HEK293 (cell line): Measurements from ENCODE around the gene R3HDM2.

ENCODE experiments used
- CTCF ChIA-PET: fragments of 350-600 bp; formaldehyde crosslinking; extraction: SDS; loops from one replicate; lab custom pipeline; 2021; ENCODE audit warnings: antibody characterized with exemption; lab: Yijun Ruan, JAX
- POLR2A ChIA-PET: fragments of 300-600 bp; formaldehyde crosslinking; extraction: SDS; loops from one replicate; lab custom pipeline; 2020; ENCODE audit warnings: antibody characterized with exemption, inconsistent platforms; lab: Yijun Ruan, JAX
- H3K27ac ChIP-seq: fragments of 200-500 bp; sonication (Bioruptor generic); 2 replicates; pipeline ENCODE4 v1.5.1; 2014; ENCODE audit warnings: low read depth, low read length, control low read depth, inconsistent platforms; ENCODE audit errors: extremely low read depth
- H3K36me3 ChIP-seq, 2 experiments: fragments of 200-500 bp in 1 of 2; sonication (Bioruptor generic) in 1 of 2; 1 replicate in 1 of 2; 2 replicates in 1 of 2; pipeline ENCODE4 v1.5.1; 2014 to 2017; ENCODE audit warnings: inconsistent platforms in 2 of 2, low read length in 2 of 2; ENCODE audit not compliant: control insufficient read depth in 2 of 2, insufficient read depth in 1 of 2
- H3K4me1 ChIP-seq: fragments of 200-500 bp; sonication (Bioruptor generic); 2 replicates; pipeline ENCODE4 v1.5.1; 2014; ENCODE audit warnings: mild to moderate bottlenecking, low read length, inconsistent platforms; ENCODE audit not compliant: control insufficient read depth, insufficient read depth
- H3K4me3 ChIP-seq: 2 replicates; pipeline ENCODE4 v1.5.1; 2011; ENCODE audit warnings: low read depth, mild to moderate bottlenecking, control low read depth, low read length, moderate library complexity
- H3K9me3 ChIP-seq: fragments of 200-500 bp; sonication (Bioruptor generic); 2 replicates; pipeline ENCODE4 v1.5.1; 2014; ENCODE audit warnings: low read depth, low read length, inconsistent platforms; ENCODE audit not compliant: control insufficient read depth, insufficient read depth
- EGR2 ChIP-seq: fragments of 450-650 bp; formaldehyde crosslinking; IDR thresholded peaks from 2 replicates; pipeline ENCODE4 v1.5.1; 2016; ENCODE audit warnings: low read depth, missing biosample characterization, missing genetic modification characterization
- GLIS2 ChIP-seq: fragments of 450-650 bp; formaldehyde crosslinking; IDR thresholded peaks from 2 replicates; pipeline ENCODE4 v1.5.1; 2016; ENCODE audit warnings: missing biosample characterization, missing genetic modification characterization
- KLF1 ChIP-seq: fragments of 450-650 bp; formaldehyde crosslinking; IDR thresholded peaks from 2 replicates; pipeline ENCODE4 v1.5.1; 2016; ENCODE audit warnings: missing biosample characterization, missing genetic modification characterization
- SCRT1 ChIP-seq: fragments of 450-650 bp; formaldehyde crosslinking; IDR thresholded peaks from 2 replicates; pipeline ENCODE4 v1.5.1; 2016; ENCODE audit warnings: missing biosample characterization, missing genetic modification characterization, borderline replicate concordance
- SP2 ChIP-seq: fragments of 450-650 bp; formaldehyde crosslinking; IDR thresholded peaks from 2 replicates; pipeline ENCODE4 v1.5.1; 2016; ENCODE audit warnings: missing biosample characterization, missing genetic modification characterization
- WT1 ChIP-seq: fragments of 450-650 bp; formaldehyde crosslinking; IDR thresholded peaks from 2 replicates; pipeline ENCODE4 v1.5.1; 2016; ENCODE audit warnings: missing biosample characterization, missing genetic modification characterization
- ZBTB17 ChIP-seq: fragments of 450-650 bp; formaldehyde crosslinking; IDR thresholded peaks from 2 replicates; pipeline ENCODE4 v1.5.1; 2016; ENCODE audit warnings: missing biosample characterization, missing genetic modification characterization
- ZFHX2 ChIP-seq: fragments of 450-650 bp; formaldehyde crosslinking; conservative IDR thresholded peaks from 2 replicates; pipeline ENCODE4 v1.5.1; 2016; ENCODE audit warnings: missing biosample characterization, missing genetic modification characterization
- ZNF341 ChIP-seq: fragments of 450-650 bp; formaldehyde crosslinking; IDR thresholded peaks from 2 replicates; pipeline ENCODE4; 2016; ENCODE audit warnings: low read depth, missing biosample characterization, missing genetic modification characterization
- ZNF416 ChIP-seq: fragments of 450-650 bp; formaldehyde crosslinking; IDR thresholded peaks from 2 replicates; pipeline ENCODE4 v1.5.1; 2016; ENCODE audit warnings: missing biosample characterization, missing genetic modification characterization
- ZNF433 ChIP-seq: fragments of 450-650 bp; formaldehyde crosslinking; IDR thresholded peaks from 2 replicates; pipeline ENCODE4 v1.5.1; 2016; ENCODE audit warnings: missing biosample characterization, missing genetic modification characterization, low read depth
- ZNF621 ChIP-seq: fragments of 450-650 bp; formaldehyde crosslinking; IDR thresholded peaks from 2 replicates; pipeline ENCODE4 v1.5.1; 2017; ENCODE audit warnings: missing biosample characterization, missing genetic modification characterization
- ZNF654 ChIP-seq: fragments of 450-650 bp; formaldehyde crosslinking; IDR thresholded peaks from 2 replicates; pipeline ENCODE4 v1.5.1; 2016; ENCODE audit warnings: low read depth, missing biosample characterization, missing genetic modification characterization
- ZNF768 ChIP-seq: fragments of 450-650 bp; formaldehyde crosslinking; IDR thresholded peaks from 2 replicates; pipeline ENCODE4 v1.5.1; 2018; ENCODE audit warnings: missing biosample characterization, mild to moderate bottlenecking, missing genetic modification characterization
- ZNF776 ChIP-seq: fragments of 450-650 bp; formaldehyde crosslinking; IDR thresholded peaks from 2 replicates; pipeline ENCODE4 v1.5.0; 2017; ENCODE audit warnings: missing biosample characterization, missing genetic modification characterization, borderline replicate concordance
- ZNF791 ChIP-seq: fragments of 450-650 bp; formaldehyde crosslinking; IDR thresholded peaks from 2 replicates; pipeline ENCODE4 v1.5.1; 2016; ENCODE audit warnings: missing biosample characterization, missing genetic modification characterization
- ZSCAN23 ChIP-seq: fragments of 450-650 bp; formaldehyde crosslinking; IDR thresholded peaks from 2 replicates; pipeline ENCODE4 v1.5.1; 2016; ENCODE audit warnings: missing biosample characterization, missing genetic modification characterization
- TF ChIP-seq, protein P1 (sequence below): fragments of 450-650 bp; formaldehyde crosslinking; IDR thresholded peaks from 2 replicates; pipeline ENCODE4 v1.5.1; 2016; ENCODE audit warnings: missing biosample characterization, missing genetic modification characterization
- TF ChIP-seq, protein P2 (sequence below): fragments of 450-650 bp; formaldehyde crosslinking; IDR thresholded peaks from 2 replicates; pipeline ENCODE4 v1.5.1; 2017; ENCODE audit warnings: missing biosample characterization, missing genetic modification characterization
- TF ChIP-seq, protein P3 (sequence below): fragments of 450-650 bp; formaldehyde crosslinking; IDR thresholded peaks from 2 replicates; pipeline ENCODE4 v1.5.1; 2016; ENCODE audit warnings: missing biosample characterization, missing genetic modification characterization
- TF ChIP-seq, protein P4 (sequence below): fragments of 450-650 bp; formaldehyde crosslinking; IDR thresholded peaks from 2 replicates; pipeline ENCODE4 v1.5.1; 2016; ENCODE audit warnings: missing biosample characterization, missing genetic modification characterization
- TF ChIP-seq, protein P5 (sequence below): fragments of 450-650 bp; formaldehyde crosslinking; IDR thresholded peaks from 2 replicates; pipeline ENCODE4 v1.5.1; 2016; ENCODE audit warnings: missing biosample characterization, missing genetic modification characterization
- TF ChIP-seq, protein P6 (sequence below): sonication (generic); formaldehyde crosslinking; IDR thresholded peaks from 2 replicates; pipeline ENCODE4 v1.8.1; 2022; ENCODE audit warnings: mild to moderate bottlenecking, moderate library complexity, missing genetic modification reagents

The R3HDM2 gene

DNA sequence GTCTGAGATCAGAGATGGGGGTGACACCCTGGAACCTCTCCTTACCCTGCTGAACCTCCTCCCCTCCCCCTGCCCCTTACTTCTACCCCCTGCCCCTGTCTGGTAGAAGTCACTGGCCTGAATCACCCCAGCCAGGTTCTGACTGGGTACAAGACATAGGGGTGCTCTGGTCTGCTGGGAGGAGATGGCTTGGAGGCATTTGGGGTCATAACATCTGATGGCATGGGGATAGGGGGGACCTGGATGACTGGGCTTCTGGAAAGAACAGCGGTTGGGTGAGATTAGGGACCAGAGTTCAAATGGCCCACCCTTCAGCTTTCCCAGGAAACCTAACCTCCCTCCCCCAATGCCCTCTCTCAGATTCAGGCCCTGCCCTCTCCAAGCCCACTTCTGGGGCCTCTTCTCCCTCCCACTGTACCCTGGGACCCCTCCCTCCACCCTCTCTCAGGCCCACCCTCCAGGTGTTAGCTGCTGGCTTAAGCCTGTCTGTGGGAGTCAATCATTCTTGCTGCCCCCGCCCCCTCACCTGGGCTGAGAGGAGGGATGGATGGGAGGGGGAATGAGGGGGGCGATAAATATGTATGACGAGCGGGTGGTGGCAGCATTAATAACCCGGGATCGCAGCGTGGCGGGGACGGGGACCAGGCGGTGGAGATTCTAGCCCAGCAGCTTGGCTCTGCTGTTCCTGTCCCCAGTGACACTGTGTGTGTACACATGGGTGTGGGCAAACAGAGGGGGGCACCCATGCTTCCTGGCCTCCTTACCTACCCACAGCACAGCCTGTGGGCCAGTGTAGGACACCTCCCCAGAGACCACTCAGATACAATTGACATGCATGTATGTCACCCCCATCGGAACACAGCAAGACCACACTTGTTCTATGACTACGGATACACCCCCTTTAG, 208.3 kb downstream of the R3HDM2 start (continued):
- TF ChIP-seq ZNF776 (tag by site-specific recombination) = no peak
- peak; percentile 22; the same call in 1 of the 2 replicates for TF ChIP-seq KLF1
- TF ChIP-seq, protein P1, sequence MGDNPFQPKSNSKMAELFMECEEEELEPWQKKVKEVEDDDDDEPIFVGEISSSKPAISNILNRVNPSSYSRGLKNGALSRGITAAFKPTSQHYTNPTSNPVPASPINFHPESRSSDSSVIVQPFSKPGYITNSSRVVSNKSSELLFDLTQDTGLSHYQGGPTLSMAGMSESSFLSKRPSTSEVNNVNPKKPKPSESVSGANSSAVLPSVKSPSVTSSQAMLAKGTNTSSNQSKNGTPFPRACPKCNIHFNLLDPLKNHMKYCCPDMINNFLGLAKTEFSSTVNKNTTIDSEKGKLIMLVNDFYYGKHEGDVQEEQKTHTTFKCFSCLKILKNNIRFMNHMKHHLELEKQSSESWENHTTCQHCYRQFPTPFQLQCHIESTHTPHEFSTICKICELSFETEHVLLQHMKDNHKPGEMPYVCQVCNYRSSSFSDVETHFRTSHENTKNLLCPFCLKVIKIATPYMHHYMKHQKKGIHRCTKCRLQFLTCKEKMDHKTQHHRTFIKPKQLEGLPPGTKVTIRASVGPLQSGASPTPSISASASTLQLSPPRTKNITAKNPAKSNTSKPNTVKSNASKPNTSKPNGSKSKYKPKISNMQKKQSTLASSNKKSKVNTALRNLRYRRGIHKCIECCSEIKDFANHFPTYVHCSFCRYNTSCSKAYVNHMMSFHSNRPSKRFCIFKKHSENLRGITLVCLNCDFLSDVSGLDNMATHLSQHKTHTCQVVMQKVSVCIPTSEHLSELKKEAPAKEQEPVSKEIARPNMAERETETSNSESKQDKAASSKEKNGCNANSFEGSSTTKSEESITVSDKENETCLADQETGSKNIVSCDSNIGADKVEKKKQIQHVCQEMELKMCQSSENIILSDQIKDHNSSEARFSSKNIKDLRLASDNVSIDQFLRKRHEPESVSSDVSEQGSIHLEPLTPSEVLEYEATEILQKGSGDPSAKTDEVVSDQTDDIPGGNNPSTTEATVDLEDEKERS (tag by site-specific recombination) = no peak
- no peak for TF ChIP-seq ZNF433 (tag by site-specific recombination)
- no peak for TF ChIP-seq ZSCAN23 (tag by site-specific recombination)
- no peak for TF ChIP-seq ZNF621 (tag by site-specific recombination)
- peak; percentile 27 for TF ChIP-seq SP2 (tag by site-specific recombination)
- TF ChIP-seq SCRT1 = no peak
- TF ChIP-seq, protein P2, sequence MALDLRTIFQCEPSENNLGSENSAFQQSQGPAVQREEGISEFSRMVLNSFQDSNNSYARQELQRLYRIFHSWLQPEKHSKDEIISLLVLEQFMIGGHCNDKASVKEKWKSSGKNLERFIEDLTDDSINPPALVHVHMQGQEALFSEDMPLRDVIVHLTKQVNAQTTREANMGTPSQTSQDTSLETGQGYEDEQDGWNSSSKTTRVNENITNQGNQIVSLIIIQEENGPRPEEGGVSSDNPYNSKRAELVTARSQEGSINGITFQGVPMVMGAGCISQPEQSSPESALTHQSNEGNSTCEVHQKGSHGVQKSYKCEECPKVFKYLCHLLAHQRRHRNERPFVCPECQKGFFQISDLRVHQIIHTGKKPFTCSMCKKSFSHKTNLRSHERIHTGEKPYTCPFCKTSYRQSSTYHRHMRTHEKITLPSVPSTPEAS (tag by site-specific recombination) = no peak
- no peak for TF ChIP-seq ZNF768 (tag by site-specific recombination)
- TF ChIP-seq ZNF654 (tag by site-specific recombination) = no peak
- TF ChIP-seq, protein P3, sequence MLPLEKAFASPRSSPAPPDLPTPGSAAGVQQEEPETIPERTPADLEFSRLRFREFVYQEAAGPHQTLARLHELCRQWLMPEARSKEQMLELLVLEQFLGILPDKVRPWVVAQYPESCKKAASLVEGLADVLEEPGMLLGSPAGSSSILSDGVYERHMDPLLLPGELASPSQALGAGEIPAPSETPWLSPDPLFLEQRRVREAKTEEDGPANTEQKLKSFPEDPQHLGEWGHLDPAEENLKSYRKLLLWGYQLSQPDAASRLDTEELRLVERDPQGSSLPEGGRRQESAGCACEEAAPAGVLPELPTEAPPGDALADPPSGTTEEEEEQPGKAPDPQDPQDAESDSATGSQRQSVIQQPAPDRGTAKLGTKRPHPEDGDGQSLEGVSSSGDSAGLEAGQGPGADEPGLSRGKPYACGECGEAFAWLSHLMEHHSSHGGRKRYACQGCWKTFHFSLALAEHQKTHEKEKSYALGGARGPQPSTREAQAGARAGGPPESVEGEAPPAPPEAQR (tag by site-specific recombination) = no peak

DNA sequence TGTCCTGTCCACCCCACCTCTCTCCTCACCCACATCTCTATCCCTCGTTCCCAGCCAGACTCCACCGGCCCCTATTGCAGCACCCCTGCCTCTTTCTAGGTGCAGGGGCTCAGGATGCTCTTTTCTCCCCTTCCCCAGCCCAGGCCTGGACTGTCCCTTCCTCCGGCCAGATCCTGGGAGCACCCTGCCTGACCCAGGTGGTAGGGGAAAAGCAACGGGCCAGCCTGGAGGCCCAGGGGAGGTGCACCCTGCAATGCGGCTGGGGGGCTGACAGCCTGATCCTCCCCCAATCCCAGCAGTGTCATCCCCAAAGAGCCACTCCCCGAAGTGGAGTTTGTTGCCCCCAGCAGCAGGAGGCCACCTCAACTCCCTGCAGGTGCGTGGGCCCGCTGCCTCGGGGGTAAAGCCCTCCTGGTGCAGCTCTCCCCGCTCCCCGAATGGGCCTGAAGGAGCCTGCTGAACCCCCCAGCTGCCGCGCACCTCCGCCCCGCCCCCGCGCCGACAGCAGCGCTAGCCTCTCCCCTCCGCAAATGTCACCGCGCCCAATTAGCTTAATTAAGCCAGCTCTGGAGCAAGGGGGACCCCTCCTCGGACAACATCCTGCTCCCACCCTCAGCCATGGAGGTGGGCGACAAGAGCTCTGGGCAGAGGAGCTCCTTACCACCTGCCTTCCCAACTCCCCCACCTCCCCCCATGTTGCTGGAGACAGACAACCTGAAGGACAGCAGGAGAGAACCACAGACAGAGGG, 209.5 kb downstream of the R3HDM2 start:
- no peak overlapping the region for H3K4me3 ChIP-seq
- H3K9me3 ChIP-seq = no peaks in the 10 kb centered on the region
- no peak overlapping the region for H3K27ac ChIP-seq
- no peaks in the 10 kb centered on the region for H3K36me3 ChIP-seq
- CTCF ChIA-PET = interaction anchor here (2.0 to 13.7 kb wide), 2 partner anchors 8 to 19 kb away, joined by 7 to 192 read pairs; a partner anchor contains a TSS
- POLR2A ChIA-PET = interaction anchor here (0.8 to 1.2 kb wide), 2 partner anchors 8 to 12 kb away, joined by 3 to 5 read pairs; partner anchors contain the start of gene SHMT2
- peaks cover under 1% of the 10 kb centered on the region; the same call in 1 of the 2 replicates for H3K4me1 ChIP-seq
- TF ChIP-seq ZNF341 (tag by site-specific recombination) (0 out of 2 replicates have a peak, but pooled peaks have one; percentile 33), ZNF791 (tag by site-specific recombination) (no peak), ZNF776 (tag by site-specific recombination) (no peak), KLF1 (no peak), EGR2 (tag by site-specific recombination) (0 out of 2 replicates have a peak, but pooled peaks have one; percentile 5), WT1 (no peak), ZBTB17 (peak; percentile 6; the same call in 1 of the 2 replicates), ZNF416 (tag by site-specific recombination) (no peak), ZFHX2 (peak; percentile 40; the same call in 1 of the 2 replicates), GLIS2 (tag by site-specific recombination) (peak; percentile 72)
- TF ChIP-seq, protein P4, sequence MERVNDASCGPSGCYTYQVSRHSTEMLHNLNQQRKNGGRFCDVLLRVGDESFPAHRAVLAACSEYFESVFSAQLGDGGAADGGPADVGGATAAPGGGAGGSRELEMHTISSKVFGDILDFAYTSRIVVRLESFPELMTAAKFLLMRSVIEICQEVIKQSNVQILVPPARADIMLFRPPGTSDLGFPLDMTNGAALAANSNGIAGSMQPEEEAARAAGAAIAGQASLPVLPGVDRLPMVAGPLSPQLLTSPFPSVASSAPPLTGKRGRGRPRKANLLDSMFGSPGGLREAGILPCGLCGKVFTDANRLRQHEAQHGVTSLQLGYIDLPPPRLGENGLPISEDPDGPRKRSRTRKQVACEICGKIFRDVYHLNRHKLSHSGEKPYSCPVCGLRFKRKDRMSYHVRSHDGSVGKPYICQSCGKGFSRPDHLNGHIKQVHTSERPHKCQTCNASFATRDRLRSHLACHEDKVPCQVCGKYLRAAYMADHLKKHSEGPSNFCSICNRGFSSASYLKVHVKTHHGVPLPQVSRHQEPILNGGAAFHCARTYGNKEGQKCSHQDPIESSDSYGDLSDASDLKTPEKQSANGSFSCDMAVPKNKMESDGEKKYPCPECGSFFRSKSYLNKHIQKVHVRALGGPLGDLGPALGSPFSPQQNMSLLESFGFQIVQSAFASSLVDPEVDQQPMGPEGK (tag by site-specific recombination) = 0 out of 2 replicates have a peak, but pooled peaks have one; percentile 30
- TF ChIP-seq, protein P5, sequence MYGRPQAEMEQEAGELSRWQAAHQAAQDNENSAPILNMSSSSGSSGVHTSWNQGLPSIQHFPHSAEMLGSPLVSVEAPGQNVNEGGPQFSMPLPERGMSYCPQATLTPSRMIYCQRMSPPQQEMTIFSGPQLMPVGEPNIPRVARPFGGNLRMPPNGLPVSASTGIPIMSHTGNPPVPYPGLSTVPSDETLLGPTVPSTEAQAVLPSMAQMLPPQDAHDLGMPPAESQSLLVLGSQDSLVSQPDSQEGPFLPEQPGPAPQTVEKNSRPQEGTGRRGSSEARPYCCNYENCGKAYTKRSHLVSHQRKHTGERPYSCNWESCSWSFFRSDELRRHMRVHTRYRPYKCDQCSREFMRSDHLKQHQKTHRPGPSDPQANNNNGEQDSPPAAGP (tag by site-specific recombination) = 0 out of 2 replicates have a peak, but pooled peaks have one; percentile 2
- TF ChIP-seq, protein P6, sequence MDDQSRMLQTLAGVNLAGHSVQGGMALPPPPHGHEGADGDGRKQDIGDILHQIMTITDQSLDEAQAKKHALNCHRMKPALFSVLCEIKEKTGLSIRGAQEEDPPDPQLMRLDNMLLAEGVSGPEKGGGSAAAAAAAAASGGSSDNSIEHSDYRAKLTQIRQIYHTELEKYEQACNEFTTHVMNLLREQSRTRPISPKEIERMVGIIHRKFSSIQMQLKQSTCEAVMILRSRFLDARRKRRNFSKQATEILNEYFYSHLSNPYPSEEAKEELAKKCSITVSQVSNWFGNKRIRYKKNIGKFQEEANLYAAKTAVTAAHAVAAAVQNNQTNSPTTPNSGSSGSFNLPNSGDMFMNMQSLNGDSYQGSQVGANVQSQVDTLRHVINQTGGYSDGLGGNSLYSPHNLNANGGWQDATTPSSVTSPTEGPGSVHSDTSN = no peak
